Hepatocyte (in vitro differentiated cells): ENCODE results near the gene KRTAP12-3. TPM values are rescaled to one million over a fixed set of nuclear protein-coding genes. Genes with fewer than 3 reads are reported as not detected.
"Not testable (repeated sequence)": the region's sequence is repeated elsewhere in the genome, so short reads cannot be mapped to it uniquely, and the experiment has no call there.

ENCODE experiments used
- DNase-seq: peaks from one replicate; pipeline ENCODE4 v3.0.0-alpha.2; 2016; ENCODE audit warnings: low spot score
- H2AFZ ChIP-seq: fragments of 200-600 bp; sonication (generic); 2 replicates; pipeline ENCODE4 v1.6.0; 2016; ENCODE audit warnings: antibody characterized with exemption, mild to moderate bottlenecking
- H3K27ac ChIP-seq: fragments of 200-600 bp; sonication (generic); 2 replicates; pipeline ENCODE4 v1.5.1; 2016; ENCODE audit warnings: mild to moderate bottlenecking
- H3K27me3 ChIP-seq: fragments of 200-600 bp; sonication (generic); 2 replicates; pipeline ENCODE4 v1.6.1; 2016
- H3K36me3 ChIP-seq: fragments of 200-600 bp; sonication (generic); replicated peaks from 2 replicates; pipeline ENCODE4 v1.5.1; 2016; ENCODE audit warnings: low read depth; ENCODE audit not compliant: insufficient read depth
- H3K4me1 ChIP-seq: fragments of 200-600 bp; sonication (generic); 2 replicates; pipeline ENCODE4 v1.5.1; 2016; ENCODE audit warnings: mild to moderate bottlenecking, moderate library complexity; ENCODE audit not compliant: insufficient read depth
- H3K4me2 ChIP-seq: fragments of 200-600 bp; sonication (generic); 2 replicates; pipeline ENCODE4 v1.6.0; 2016
- H3K4me3 ChIP-seq: fragments of 200-600 bp; sonication (generic); 2 replicates; pipeline ENCODE4 v1.5.1; 2016; ENCODE audit warnings: mild to moderate bottlenecking
- H3K79me2 ChIP-seq: fragments of 200-600 bp; sonication (generic); 2 replicates; pipeline ENCODE4 v1.6.0; 2017; ENCODE audit warnings: mild to moderate bottlenecking
- H3K9me2 ChIP-seq: fragments of 200-600 bp; sonication (generic); replicated peaks from 2 replicates; pipeline ENCODE4 v1.6.0; 2017; ENCODE audit warnings: mild to moderate bottlenecking; ENCODE audit not compliant: insufficient read depth
- H3K9me3 ChIP-seq: fragments of 200-600 bp; sonication (generic); 2 replicates; pipeline ENCODE4 v1.5.1; 2016; ENCODE audit warnings: low read depth, mild to moderate bottlenecking
- H4K20me1 ChIP-seq: fragments of 200-600 bp; sonication (generic); 2 replicates; pipeline ENCODE4 v1.6.0; 2016; ENCODE audit warnings: mild to moderate bottlenecking; ENCODE audit not compliant: insufficient read depth, poor library complexity, severe bottlenecking
- CTCF ChIP-seq: fragments of 200-600 bp; sonication (generic); IDR thresholded peaks from 2 replicates; pipeline ENCODE4 v1.5.1; 2016; ENCODE audit warnings: antibody characterized with exemption, mild to moderate bottlenecking; ENCODE audit not compliant: poor library complexity
- EZH2 ChIP-seq: fragments of 200-600 bp; sonication (generic); IDR thresholded peaks from 2 replicates; pipeline ENCODE4 v1.6.1; 2016; ENCODE audit warnings: antibody characterized with exemption, mild to moderate bottlenecking, borderline replicate concordance
- EZH2phosphoT487 ChIP-seq: fragments of 200-600 bp; sonication (generic); IDR thresholded peaks from one replicate; pipeline ENCODE4 v1.6.1; 2018; ENCODE audit warnings: antibody characterized with exemption, mild to moderate bottlenecking, low read depth, moderate library complexity; ENCODE audit not compliant: unreplicated experiment, severe bottlenecking
- WGBS: methylation state at CpG from one replicate; pipeline ENCODE4 v1.1.6; 2016; ENCODE audit warnings: low lambda C conversion rate; ENCODE audit errors: missing lambda C conversion rate; 5-methylcytosine and 5-hydroxymethylcytosine counted together
- polyA plus RNA-seq: library from polyadenylated mRNA; unstranded; fragments of >200 nt; fragmentation: Nextera tagmentation; extraction: Ambion mirVana; gene quantifications from 2 replicates; pipeline ENCODE4 v1.2.1, GENCODE V29; 2016
- total RNA-seq: library from RNA; depleted of rRNA; stranded (reverse); fragments of >200 nt; gene quantifications from 2 replicates; pipeline ENCODE4 v1.2.3, GENCODE V29; 2014

KRTAP12-3 gene
- total and polyA plus RNA-seq, 2 experiments from 2014 or later, result not detected

DNA sequence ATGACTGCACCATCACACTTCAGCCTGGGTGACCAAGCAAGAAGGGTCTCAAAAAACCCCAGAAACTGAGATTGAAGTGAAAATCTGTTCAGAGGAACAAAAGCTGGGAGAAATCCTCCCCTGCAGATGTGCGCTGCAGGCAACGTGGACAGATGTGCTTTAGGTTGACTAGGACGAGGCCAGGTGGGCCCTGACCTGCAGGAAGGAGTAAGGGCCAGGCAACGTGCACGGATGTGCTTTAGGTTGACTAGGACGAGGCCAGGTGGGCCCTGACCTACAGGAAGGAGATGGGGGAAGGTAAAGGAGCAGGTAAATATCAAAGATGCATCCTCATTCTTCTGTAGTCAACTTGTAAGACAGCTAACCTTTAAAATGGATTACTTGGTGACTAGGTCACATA, 26.8 kb downstream of the KRTAP12-3 start:
- H3K4me3 ChIP-seq, result no peak overlapping the region
- peaks cover 13% of the 10 kb centered on the region for H3K27me3 ChIP-seq
- no peak overlapping the region for H2AFZ ChIP-seq
- no peaks in the 10 kb centered on the region for H3K9me2 ChIP-seq
- no peak overlapping the region for H3K4me2 ChIP-seq
- no peak for DNase-seq
- 88% methylated on average over 6 of the region's 6 CpGs for WGBS
- TF ChIP-seq CTCF, result no peak
- no peak for TF ChIP-seq EZH2phosphoT487
- TF ChIP-seq EZH2, result no peak
- H4K20me1 ChIP-seq, result no peaks in the 10 kb centered on the region
- H3K27ac ChIP-seq, result no peak overlapping the region
- H3K4me1 ChIP-seq, result no peaks in the 10 kb centered on the region
- H3K79me2 ChIP-seq, result no peaks in the 10 kb centered on the region
- H3K36me3 ChIP-seq, result no peaks in the 10 kb centered on the region
- no peaks in the 10 kb centered on the region for H3K9me3 ChIP-seq

DNA sequence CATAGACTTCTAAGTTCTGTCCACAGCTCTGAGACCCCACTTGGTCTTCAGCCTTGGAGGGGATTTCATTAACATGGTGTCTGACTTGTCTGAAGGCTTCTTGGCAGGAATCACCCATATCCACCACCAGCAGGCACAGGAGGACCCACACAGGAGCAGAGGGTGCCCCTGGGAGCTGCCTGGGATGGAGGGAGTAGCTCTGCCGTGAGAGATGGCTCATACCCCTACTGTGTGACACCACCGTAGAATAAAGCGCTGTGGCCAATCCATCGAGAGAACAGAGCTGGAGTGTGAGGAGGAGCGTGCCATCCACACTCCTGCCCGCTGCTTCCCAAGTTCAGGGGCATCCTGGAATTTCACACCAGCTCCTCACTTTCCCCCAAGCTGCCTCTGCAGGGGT, 27.3 kb downstream of the KRTAP12-3 start:
- WGBS, result 87% methylated on average over 6 of the region's 6 CpGs
- H3K27me3 ChIP-seq, result peaks cover 15% of the 10 kb centered on the region

GRCh38 chr21:44686000-44686781, 28.5 kb downstream of the KRTAP12-3 start:
- no peak for DNase-seq
- TF ChIP-seq EZH2 (no peak), CTCF (no peak), EZH2phosphoT487 (no peak)
- no peaks in the 10 kb centered on the region for H3K36me3 ChIP-seq
- H3K4me3 ChIP-seq, result no peak overlapping the region
- no peak overlapping the region for H3K27ac ChIP-seq
- H3K79me2 ChIP-seq, result no peaks in the 10 kb centered on the region
- no peaks in the 10 kb centered on the region for H3K4me1 ChIP-seq
- peaks cover 21% of the 10 kb centered on the region for H3K27me3 ChIP-seq
- H2AFZ ChIP-seq, result no peak overlapping the region
- no peaks in the 10 kb centered on the region for H3K9me2 ChIP-seq
- 54% methylated on average over 13 of the region's 14 CpGs for WGBS
- no peaks in the 10 kb centered on the region for H3K9me3 ChIP-seq
- no peaks in the 10 kb centered on the region for H4K20me1 ChIP-seq
- H3K4me2 ChIP-seq, result no peak overlapping the region

More for the DNA sequence above, 27.3 kb downstream of the KRTAP12-3 start:
- H3K9me2 ChIP-seq, H4K20me1 ChIP-seq, H3K36me3 ChIP-seq, H3K4me1 ChIP-seq, H2AFZ ChIP-seq, H3K27ac ChIP-seq, H3K4me3 ChIP-seq, H3K9me3 ChIP-seq, H3K4me2 ChIP-seq, DNase-seq, H3K79me2 ChIP-seq: not testable (repeated sequence)

DNA sequence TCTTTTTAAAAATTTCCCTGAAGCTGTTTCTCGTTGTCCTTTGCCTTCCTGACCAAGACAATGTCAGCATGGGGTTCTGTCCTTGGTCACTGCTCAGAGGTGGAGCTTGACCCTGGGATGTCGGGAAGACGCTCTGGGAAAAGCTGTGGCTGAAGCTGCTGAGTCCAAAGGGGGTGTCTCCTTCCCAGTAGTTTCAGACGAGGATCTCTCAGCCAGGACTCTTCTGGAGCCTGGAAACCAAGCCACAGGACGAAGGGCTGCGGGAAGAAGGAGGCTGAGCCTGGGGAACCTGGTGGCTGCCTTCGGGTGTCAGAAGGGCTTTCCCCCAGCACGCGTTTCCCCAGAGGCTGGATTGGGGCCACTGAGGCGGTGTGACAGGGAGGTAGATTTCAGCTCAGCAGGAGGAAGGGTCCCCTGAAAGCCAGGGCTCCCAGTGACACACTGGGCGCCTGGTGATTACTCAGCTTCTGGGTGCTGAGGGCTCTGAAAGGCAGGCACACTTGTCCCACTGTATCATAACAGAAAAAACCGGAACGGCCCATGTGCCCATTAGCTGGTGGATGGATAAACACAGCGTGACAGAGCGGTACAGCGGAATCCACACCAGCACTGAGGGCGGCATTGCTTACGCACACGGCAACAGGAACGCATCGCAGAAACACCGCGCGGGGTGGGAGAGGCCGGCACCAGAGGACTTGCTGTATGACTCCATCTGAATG, 29.3 kb downstream of the KRTAP12-3 start:
- Histone ChIP-seq H3K27ac (no peak overlapping the region), H4K20me1 (no peaks in the 10 kb centered on the region), H3K4me3 (no peak overlapping the region), H3K4me1 (no peaks in the 10 kb centered on the region), H3K27me3 (peaks cover 21% of the 10 kb centered on the region), H3K36me3 (no peaks in the 10 kb centered on the region), H3K79me2 (no peaks in the 10 kb centered on the region), H2AFZ (no peak overlapping the region), H3K9me3 (no peaks in the 10 kb centered on the region), H3K9me2 (no peaks in the 10 kb centered on the region), H3K4me2 (no peak overlapping the region)
- WGBS, result 77% methylated on average over 25 of the region's 25 CpGs
- TF ChIP-seq EZH2 (no peak), CTCF (no peak), EZH2phosphoT487 (no peak)
- DNase-seq, result no peak
